GM12864 (cell line): Measurements from ENCODE around the gene COPA.

ENCODE experiments used
- DNase-seq: peaks from one replicate; pipeline ENCODE4 v3.0.0-alpha.2; 2011; ENCODE audit warnings: low read depth
- H3K4me3 ChIP-seq: 2 replicates; pipeline ENCODE4 v1.5.1; 2011; ENCODE audit warnings: mild to moderate bottlenecking, low read depth, low read length, control low read depth
- TF ChIP-seq, protein P1 (sequence below): IDR thresholded peaks from 2 replicates; pipeline ENCODE4 v1.5.1; 2011; ENCODE audit warnings: low read depth, mild to moderate bottlenecking, moderate library complexity, low read length, control low read depth, inconsistent platforms; ENCODE audit errors: missing control alignments

Gene COPA

DNA sequence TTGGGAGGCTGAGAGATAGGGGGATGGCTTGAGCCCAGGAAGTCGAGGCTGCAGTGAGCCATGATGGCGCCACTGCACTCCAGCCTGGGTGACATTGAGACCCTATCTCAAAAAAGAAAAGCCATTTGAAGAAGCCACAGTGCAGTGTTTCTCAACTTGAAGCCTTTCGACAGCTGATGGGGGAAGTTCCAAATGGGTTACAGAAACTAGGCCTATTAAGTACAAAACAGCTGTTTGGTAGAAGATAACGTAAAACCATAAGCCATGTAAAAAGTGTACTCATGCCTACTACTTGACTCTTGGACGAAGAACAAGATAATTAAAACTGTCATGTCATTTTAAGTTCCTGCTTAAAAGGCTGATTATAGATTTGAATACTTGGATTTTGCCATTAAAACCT, 16.6 kb downstream of the COPA start:
- no peak overlapping the region for H3K4me3 ChIP-seq
- no peak for DNase-seq
- TF ChIP-seq, protein P1, sequence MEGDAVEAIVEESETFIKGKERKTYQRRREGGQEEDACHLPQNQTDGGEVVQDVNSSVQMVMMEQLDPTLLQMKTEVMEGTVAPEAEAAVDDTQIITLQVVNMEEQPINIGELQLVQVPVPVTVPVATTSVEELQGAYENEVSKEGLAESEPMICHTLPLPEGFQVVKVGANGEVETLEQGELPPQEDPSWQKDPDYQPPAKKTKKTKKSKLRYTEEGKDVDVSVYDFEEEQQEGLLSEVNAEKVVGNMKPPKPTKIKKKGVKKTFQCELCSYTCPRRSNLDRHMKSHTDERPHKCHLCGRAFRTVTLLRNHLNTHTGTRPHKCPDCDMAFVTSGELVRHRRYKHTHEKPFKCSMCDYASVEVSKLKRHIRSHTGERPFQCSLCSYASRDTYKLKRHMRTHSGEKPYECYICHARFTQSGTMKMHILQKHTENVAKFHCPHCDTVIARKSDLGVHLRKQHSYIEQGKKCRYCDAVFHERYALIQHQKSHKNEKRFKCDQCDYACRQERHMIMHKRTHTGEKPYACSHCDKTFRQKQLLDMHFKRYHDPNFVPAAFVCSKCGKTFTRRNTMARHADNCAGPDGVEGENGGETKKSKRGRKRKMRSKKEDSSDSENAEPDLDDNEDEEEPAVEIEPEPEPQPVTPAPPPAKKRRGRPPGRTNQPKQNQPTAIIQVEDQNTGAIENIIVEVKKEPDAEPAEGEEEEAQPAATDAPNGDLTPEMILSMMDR: no peak

DNA sequence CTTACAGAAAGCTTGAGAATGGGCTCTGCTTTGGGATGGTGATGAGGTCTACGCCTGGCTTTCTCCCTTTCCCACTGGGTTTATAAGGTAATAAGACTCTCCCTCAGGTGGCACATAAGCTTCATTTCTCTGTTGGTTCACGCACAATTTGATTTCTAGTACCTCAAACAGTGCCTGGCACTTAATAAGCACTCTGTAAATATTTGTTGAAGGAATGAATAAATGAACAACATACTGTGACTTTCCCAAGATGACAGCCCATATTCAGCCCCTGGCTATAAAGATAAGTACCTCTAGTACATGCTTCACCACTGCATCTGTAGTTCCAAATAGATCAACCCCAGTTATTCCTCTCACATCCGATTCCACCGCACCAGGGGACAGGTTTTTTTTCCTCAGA, 17.8 kb downstream of the COPA start:
- TF ChIP-seq, protein P1: no peak
- no peak overlapping the region for H3K4me3 ChIP-seq
- DNase-seq: no peak

DNA sequence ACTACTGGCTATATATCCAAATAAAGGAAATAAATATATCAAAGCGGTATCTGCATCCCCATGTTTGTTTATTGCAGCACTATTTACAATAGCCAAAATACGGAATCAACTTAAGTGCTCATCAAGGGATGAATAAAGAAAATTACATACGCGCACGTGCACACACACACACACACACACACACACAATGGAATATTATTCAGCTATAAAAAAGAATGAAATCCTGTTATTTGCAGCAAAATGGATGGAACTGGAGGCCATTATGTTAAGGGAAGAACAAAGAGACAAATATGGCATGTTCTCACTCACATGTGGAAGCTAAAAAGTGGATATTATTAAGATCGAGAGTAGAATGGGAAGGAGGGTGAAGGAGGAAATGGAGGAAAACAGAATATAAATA, 20.2 kb downstream of the COPA start:
- TF ChIP-seq, protein P1: no peak
- no peak overlapping the region for H3K4me3 ChIP-seq
- DNase-seq: no peak

DNA sequence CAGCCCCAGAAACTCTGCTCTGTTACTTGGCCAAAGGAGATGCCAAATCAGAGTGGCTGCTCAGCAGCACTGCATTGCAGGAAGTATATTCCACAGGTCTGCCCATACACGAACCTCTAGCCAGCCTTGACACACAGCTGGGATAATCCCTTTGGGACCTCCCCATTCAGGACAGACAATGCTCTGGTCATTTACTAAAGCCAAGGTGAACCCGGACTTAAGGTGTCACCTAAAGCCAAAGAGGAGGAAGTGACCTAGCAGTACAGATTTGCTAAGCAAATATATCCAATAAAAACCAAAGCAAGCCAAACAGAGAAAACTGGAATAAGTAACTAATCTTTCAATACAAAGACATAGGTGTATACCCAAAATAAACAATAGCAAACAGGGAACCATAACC, 27.7 kb downstream of the COPA start:
- TF ChIP-seq, protein P1: no peak
- no peak overlapping the region for H3K4me3 ChIP-seq
- no peak for DNase-seq

DNA sequence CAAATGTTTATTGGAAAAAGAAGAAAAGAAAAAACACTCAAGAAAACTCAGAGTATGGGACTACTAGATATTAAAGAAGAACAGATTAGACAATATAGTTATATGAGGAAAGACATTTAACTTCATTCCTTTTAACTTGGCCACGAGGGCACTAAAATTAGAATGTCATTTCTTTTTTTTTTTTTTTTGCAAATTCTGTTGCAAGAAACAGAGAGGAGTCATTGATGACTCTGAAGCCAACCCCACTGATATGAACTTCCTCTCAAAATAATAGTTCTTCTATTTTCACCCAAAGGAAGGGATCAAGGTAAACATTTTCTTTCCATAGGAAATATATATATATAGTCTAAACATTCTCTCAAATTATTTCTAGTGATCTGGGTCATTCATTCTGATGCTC, 33.5 kb downstream of the COPA start:
- H3K4me3 ChIP-seq: no peak overlapping the region
- no peak for DNase-seq
- TF ChIP-seq, protein P1: no peak

DNA sequence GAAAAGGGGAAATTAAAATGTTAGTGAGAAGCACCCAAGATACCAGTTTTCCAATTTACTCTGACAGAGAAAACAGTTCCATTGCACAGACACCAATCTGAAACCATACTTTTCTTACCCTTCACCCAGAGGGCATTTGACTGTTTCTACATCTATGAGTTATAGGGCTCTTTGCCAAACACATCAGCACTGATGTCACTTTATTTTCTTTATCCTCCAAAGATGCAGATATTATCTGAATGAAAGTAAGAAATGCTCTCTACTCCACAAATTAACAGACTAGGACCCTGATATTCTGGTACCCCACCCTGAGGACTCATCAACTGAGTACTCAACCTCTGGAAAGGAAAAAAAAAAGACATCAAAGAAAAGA, 33.9 kb downstream of the COPA start:
- DNase-seq: no peak
- H3K4me3 ChIP-seq: no peak overlapping the region
- TF ChIP-seq, protein P1: no peak

DNA sequence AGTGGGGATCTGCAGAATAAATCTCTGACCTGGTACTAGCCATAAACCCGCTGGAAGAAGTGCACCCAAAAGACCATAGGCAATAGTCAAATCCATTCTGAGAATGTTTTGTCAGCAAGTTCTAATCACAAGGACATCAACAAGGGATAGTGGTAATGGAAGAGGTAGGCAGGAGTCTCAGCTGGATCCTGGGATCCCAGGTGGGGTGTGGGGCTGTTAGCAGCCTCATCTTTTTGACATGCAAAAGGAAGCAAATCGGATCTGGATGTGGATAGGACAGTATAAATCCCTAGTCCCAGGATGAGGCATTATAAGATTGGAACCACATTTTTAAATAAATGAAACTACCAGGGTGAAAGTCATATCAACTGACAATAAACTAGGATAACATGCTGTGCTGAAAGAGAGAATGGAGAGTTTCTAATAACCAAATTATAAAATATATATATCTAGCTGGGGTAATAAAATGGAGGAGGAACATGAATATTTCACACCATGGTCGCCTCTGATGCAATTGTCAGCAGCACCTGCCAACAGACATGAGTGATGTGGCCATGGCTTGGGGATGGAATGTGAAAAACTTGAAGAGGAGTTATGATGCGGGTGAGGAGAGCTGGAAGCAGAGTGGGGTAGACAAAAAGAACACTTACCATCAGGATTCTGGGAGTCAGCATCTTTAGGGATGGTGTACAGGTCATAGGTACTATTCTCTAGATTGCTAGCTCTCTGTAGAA, 34.4 kb downstream of the COPA start:
- TF ChIP-seq, protein P1: no peak
- no peak overlapping the region for H3K4me3 ChIP-seq
- no peak for DNase-seq
